ENCODE measurements around the gene A3GALT2. TPM values are rescaled to one million over a fixed set of nuclear protein-coding genes. Genes with fewer than 3 reads are reported as not detected.
A peak's percentile ranks its signal among the peaks of the same experiment; 100 is the strongest.

A3GALT2 gene
- total RNA-seq, 1 experiment from 2014 or later: not detected

GRCh38 chr1:33358114-33358794, 37.4 kb upstream of the A3GALT2 start:
- intact Hi-C loops (cut with micrococcal nuclease): no loop called here
- BruUV-seq (replicated peaks): no TSS peak

GRCh38 chr1:33357099-33357498, 36.2 kb upstream of the A3GALT2 start:
- BruUV-seq (replicated peaks): no TSS peak
- ChIA-PET POLR2A (interaction anchor here (0.5 to 0.7 kb wide), 2 partner anchors 12 to 15 kb away, joined by 3 read pairs; no protein-coding TSS in a partner anchor), CTCF (interaction anchor here (1.1 to 1.2 kb wide), 2 partner anchors 10 to 115 kb away, joined by 3 to 4 read pairs; no protein-coding TSS in a partner anchor)
- Mint-ChIP-seq H3K27ac (ENCODE audit: low read depth, unreplicated experiment) (no peak overlapping the region), H3K27me3 (ENCODE audit: insufficient read depth, unreplicated experiment) (no peaks in the 10 kb centered on the region), H3K4me3 (ENCODE audit: unreplicated experiment) (no peak overlapping the region), H3K36me3 (ENCODE audit: insufficient read depth, unreplicated experiment) (peaks cover 7% of the 10 kb centered on the region), H3K9me3 (ENCODE audit: unreplicated experiment) (no peaks in the 10 kb centered on the region), H3K4me1 (ENCODE audit: insufficient read depth, unreplicated experiment) (no peaks in the 10 kb centered on the region)
- intact Hi-C loops (cut with micrococcal nuclease): no loop called here
- TF ChIP-seq CTCF (IDR thresholded peaks at IDR 0.05; ENCODE audit: unreplicated experiment): no peak
- DNase-seq (ENCODE audit: unreplicated experiment): no peak

More at GRCh38 chr1:33358114-33358794, 37.4 kb upstream of the A3GALT2 start:
- Mint-ChIP-seq H3K27ac (ENCODE audit: low read depth, unreplicated experiment) (no peak overlapping the region), H3K36me3 (ENCODE audit: insufficient read depth, unreplicated experiment) (peaks cover 5% of the 10 kb centered on the region), H3K4me1 (ENCODE audit: insufficient read depth, unreplicated experiment) (no peaks in the 10 kb centered on the region), H3K4me3 (ENCODE audit: unreplicated experiment) (no peak overlapping the region), H3K9me3 (ENCODE audit: unreplicated experiment) (no peaks in the 10 kb centered on the region), H3K27me3 (ENCODE audit: insufficient read depth, unreplicated experiment) (no peaks in the 10 kb centered on the region)
- ChIA-PET POLR2A (no interaction called here), CTCF (interaction anchor here (1.1 to 13.2 kb wide), 2 partner anchors 62 to 113 kb away, joined by 4 to 180 read pairs; no protein-coding TSS in a partner anchor)
- TF ChIP-seq CTCF (IDR thresholded peaks at IDR 0.05; ENCODE audit: unreplicated experiment): no peak
- no peak for DNase-seq (ENCODE audit: unreplicated experiment)

GRCh38 chr1:33354707-33355316, 33.9 kb upstream of the A3GALT2 start:
- intact Hi-C loops (cut with micrococcal nuclease): no loop called here
- DNase-seq (ENCODE audit: unreplicated experiment): no peak
- no peaks in the 10 kb centered on the region for H3K9me3 Mint-ChIP-seq (ENCODE audit: unreplicated experiment)
- H3K36me3 Mint-ChIP-seq (ENCODE audit: insufficient read depth, unreplicated experiment): peaks cover 7% of the 10 kb centered on the region
- H3K27me3 Mint-ChIP-seq (ENCODE audit: insufficient read depth, unreplicated experiment): no peaks in the 10 kb centered on the region
- TF ChIP-seq CTCF (IDR thresholded peaks at IDR 0.05; ENCODE audit: unreplicated experiment): no peak
- H3K27ac Mint-ChIP-seq (ENCODE audit: low read depth, unreplicated experiment): peak overlapping the region; percentile 37
- peaks cover 8% of the 10 kb centered on the region for H3K4me1 Mint-ChIP-seq (ENCODE audit: insufficient read depth, unreplicated experiment)
- no TSS peak for BruUV-seq (replicated peaks)
- H3K4me3 Mint-ChIP-seq (ENCODE audit: unreplicated experiment): no peak overlapping the region
- CTCF ChIA-PET: interaction anchor here (0.7 to 1.3 kb wide), 5 partner anchors 10 to 174 kb away, joined by 3 to 9 read pairs (median 4); no protein-coding TSS in a partner anchor
- POLR2A ChIA-PET: interaction anchor here (0.7 kb wide), 1 partner anchor 1671 kb away, joined by 3 read pairs; no protein-coding TSS in a partner anchor

- no peak overlapping the region for H3K4me3 Mint-ChIP-seq (ENCODE audit: unreplicated experiment)
- H3K27me3 Mint-ChIP-seq (ENCODE audit: insufficient read depth, unreplicated experiment): no peaks in the 10 kb centered on the region
- H3K9me3 Mint-ChIP-seq (ENCODE audit: unreplicated experiment): no peaks in the 10 kb centered on the region
- no peak for DNase-seq (ENCODE audit: unreplicated experiment)
- CTCF ChIA-PET: interaction anchor here (0.7 kb wide), 1 partner anchor 14 kb away, joined by 3 read pairs; no protein-coding TSS in a partner anchor
- intact Hi-C loops (cut with micrococcal nuclease): no loop called here
- peaks cover 8% of the 10 kb centered on the region for H3K4me1 Mint-ChIP-seq (ENCODE audit: insufficient read depth, unreplicated experiment)
- no peak overlapping the region for H3K27ac Mint-ChIP-seq (ENCODE audit: low read depth, unreplicated experiment)
- BruUV-seq (replicated peaks): no TSS peak
- POLR2A ChIA-PET: no interaction called here
- peaks cover 9% of the 10 kb centered on the region for H3K36me3 Mint-ChIP-seq (ENCODE audit: insufficient read depth, unreplicated experiment)
- TF ChIP-seq CTCF (IDR thresholded peaks at IDR 0.05; ENCODE audit: unreplicated experiment): no peak
Measured at GRCh38 chr1:33353531-33353930, 32.6 kb upstream of the A3GALT2 start.

Data from MCF 10A (cell line).